Uterus (tissue), 2 donors: ENCODE measurements around the gene AP2M1.

Experiments used
- POLR2A ChIP-seq, 2 donors: fragments of 450-650 bp; IDR thresholded peaks; one replicate each; pipeline ENCODE4 v1.6.1; 2016; ENCODE audit warnings: antibody characterized with exemption in 2 of 2, mild to moderate bottlenecking in 1 of 2, moderate library complexity in 1 of 2
- TF ChIP-seq, protein P1 (sequence below), 4 experiments: fragments of 200-600 bp in 2 of 4; fragments of 450-650 bp in 2 of 4; sonication (generic) in 2 of 4; IDR thresholded peaks; one replicate each; pipeline ENCODE4 v1.5.1; 2016 to 2019; ENCODE audit warnings: antibody characterized with exemption in 4 of 4, mild to moderate bottlenecking in 2 of 4, moderate library complexity in 1 of 4

DNA sequence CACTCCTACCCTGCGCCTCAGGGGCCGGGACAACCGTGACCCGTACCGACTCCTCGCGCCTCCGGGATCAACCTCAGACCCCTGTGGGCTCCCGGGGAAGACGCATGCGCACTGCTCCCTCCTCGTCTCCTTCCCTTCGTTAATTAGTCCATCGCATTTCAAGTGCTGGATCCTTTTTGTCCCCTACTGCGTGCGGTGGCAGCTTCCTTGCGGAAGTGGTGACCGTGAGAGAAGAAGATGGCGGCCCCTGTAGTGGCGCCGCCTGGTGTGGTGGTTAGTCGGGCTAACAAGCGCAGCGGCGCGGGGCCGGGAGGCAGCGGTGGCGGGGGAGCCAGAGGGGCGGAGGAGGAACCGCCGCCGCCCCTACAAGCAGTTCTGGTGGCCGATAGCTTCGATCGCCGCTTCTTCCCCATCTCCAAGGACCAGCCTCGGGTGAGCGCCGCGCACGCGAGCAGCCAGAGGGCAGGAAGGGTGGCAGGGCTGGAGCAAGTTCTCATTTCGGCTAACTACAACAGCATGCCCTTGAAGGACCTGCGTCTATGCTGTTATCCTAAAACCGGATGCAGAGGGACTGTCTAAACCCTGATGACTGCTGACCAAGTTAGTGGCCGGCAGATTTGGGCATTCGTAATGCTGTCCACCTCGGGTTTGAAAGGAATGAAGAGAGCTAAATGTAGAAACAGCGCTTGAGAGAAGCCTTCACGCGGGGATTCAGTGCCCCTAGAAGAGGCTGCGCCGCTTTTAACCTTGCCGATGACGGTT is 39.3 kb upstream of the AP2M1 start, which contains the start of gene EIF2B5:
- TF ChIP-seq, protein P1, sequence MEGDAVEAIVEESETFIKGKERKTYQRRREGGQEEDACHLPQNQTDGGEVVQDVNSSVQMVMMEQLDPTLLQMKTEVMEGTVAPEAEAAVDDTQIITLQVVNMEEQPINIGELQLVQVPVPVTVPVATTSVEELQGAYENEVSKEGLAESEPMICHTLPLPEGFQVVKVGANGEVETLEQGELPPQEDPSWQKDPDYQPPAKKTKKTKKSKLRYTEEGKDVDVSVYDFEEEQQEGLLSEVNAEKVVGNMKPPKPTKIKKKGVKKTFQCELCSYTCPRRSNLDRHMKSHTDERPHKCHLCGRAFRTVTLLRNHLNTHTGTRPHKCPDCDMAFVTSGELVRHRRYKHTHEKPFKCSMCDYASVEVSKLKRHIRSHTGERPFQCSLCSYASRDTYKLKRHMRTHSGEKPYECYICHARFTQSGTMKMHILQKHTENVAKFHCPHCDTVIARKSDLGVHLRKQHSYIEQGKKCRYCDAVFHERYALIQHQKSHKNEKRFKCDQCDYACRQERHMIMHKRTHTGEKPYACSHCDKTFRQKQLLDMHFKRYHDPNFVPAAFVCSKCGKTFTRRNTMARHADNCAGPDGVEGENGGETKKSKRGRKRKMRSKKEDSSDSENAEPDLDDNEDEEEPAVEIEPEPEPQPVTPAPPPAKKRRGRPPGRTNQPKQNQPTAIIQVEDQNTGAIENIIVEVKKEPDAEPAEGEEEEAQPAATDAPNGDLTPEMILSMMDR (IDR thresholded peaks at IDR 0.05), result peak; percentile 46 to 73 (median 61)
- peak; percentile 30 to 62 for TF ChIP-seq POLR2A (IDR thresholded peaks at IDR 0.05)
